Measurements from ENCODE around the gene GRAMD1A.
"Not testable (repeated sequence)": the region's sequence is repeated elsewhere in the genome, so short reads cannot be mapped to it uniquely, and the experiment has no call there.

Gene GRAMD1A

GRCh38 chr19:34979819-34980640 lies 20.1 kb upstream of the GRAMD1A start:
- no peak for DNase-seq

GRCh38 chr19:34982275-34982674 lies 17.8 kb upstream of the GRAMD1A start:
- DNase-seq, result no peak

- no peak for DNase-seq
Measured at GRCh38 chr19:34983786-34984185, 16.3 kb upstream of the GRAMD1A start.

- DNase-seq, result no peak
Measured at GRCh38 chr19:34984287-34984686, 15.8 kb upstream of the GRAMD1A start.

GRCh38 chr19:34985249-34986022 lies 14.7 kb upstream of the GRAMD1A start:
- DNase-seq, result no peak

GRCh38 chr19:34988119-34988518 lies 12.0 kb upstream of the GRAMD1A start:
- no peak for DNase-seq

- DNase-seq, result no peak
Measured at GRCh38 chr19:34989298-34989697, 10.8 kb upstream of the GRAMD1A start.

- DNase-seq, result no peak
Measured at GRCh38 chr19:34990578-34991192, 9.4 kb upstream of the GRAMD1A start.

GRCh38 chr19:34991542-34992333 lies 8.4 kb upstream of the GRAMD1A start:
- no peak for DNase-seq

GRCh38 chr19:34992582-34992981 lies 7.5 kb upstream of the GRAMD1A start:
- DNase-seq, result not testable (repeated sequence)

- no peak for DNase-seq
Measured at GRCh38 chr19:34994286-34994642, 5.9 kb upstream of the GRAMD1A start.

- no peak for DNase-seq
Measured at GRCh38 chr19:34994643-34995541, 5.2 kb upstream of the GRAMD1A start.

- no peak for DNase-seq
Measured at GRCh38 chr19:34995551-34995950, 4.6 kb upstream of the GRAMD1A start.

- DNase-seq, result no peak
Measured at GRCh38 chr19:34997071-34997617, 3.0 kb upstream of the GRAMD1A start.

- DNase-seq, result not testable (repeated sequence)
Measured at GRCh38 chr19:34998224-34998623, 1.9 kb upstream of the GRAMD1A start.

- DNase-seq, result no peak
Measured at GRCh38 chr19:34998777-34999497, 1.2 kb upstream of the GRAMD1A start.

- DNase-seq, result no peak
Measured at GRCh38 chr19:35000338-35000646, 169 bp downstream of the GRAMD1A start.

- no peak for DNase-seq
Measured at GRCh38 chr19:35000647-35001501, 751 bp downstream of the GRAMD1A start.

GRCh38 chr19:35002037-35002535 lies 2.0 kb downstream of the GRAMD1A start:
- no peak for DNase-seq

All from NCI-H2081 treated with DMSO at 0.1 percent for 48 hours (cell line).